Suppressor macrophage treated with lipopolysaccharide for 4 hours (primary cell): ENCODE results near the gene UGT1A5.

Experiments
- DNase-seq: peaks from one replicate; pipeline ENCODE4 v3.0.0-alpha.2; 2020

Gene UGT1A5

GRCh38 chr2:233791151-233791882 is 78.6 kb downstream of the UGT1A5 start:
- DNase-seq = no peak

GRCh38 chr2:233791883-233792329 is 79.2 kb downstream of the UGT1A5 start:
- no peak for DNase-seq

- DNase-seq = no peak
Measured at GRCh38 chr2:233792720-233793119, 80.0 kb downstream of the UGT1A5 start.

- DNase-seq = no peak
Measured at GRCh38 chr2:233793465-233794127, 80.9 kb downstream of the UGT1A5 start.

- no peak for DNase-seq
Measured at GRCh38 chr2:233794128-233794658, 81.5 kb downstream of the UGT1A5 start.

- no peak for DNase-seq
Measured at GRCh38 chr2:233795735-233796171, 83.0 kb downstream of the UGT1A5 start.

- DNase-seq = no peak
Measured at GRCh38 chr2:233796254-233796653, 83.5 kb downstream of the UGT1A5 start.

- DNase-seq = no peak
Measured at GRCh38 chr2:233798335-233799086, 85.8 kb downstream of the UGT1A5 start.

GRCh38 chr2:233799087-233799665 is 86.5 kb downstream of the UGT1A5 start:
- DNase-seq = no peak

GRCh38 chr2:233799716-233800115 is 87.0 kb downstream of the UGT1A5 start:
- DNase-seq = no peak

- no peak for DNase-seq
Measured at GRCh38 chr2:233800208-233800607, 87.5 kb downstream of the UGT1A5 start.

GRCh38 chr2:233801357-233802131 is 88.8 kb downstream of the UGT1A5 start:
- DNase-seq = no peak

- DNase-seq = no peak
Measured at GRCh38 chr2:233802132-233802815, 89.6 kb downstream of the UGT1A5 start.

GRCh38 chr2:233803292-233803911 is 90.7 kb downstream of the UGT1A5 start:
- DNase-seq = no peak

GRCh38 chr2:233803994-233804393 is 91.3 kb downstream of the UGT1A5 start:
- DNase-seq = no peak

- no peak for DNase-seq
Measured at GRCh38 chr2:233807215-233807865, 94.6 kb downstream of the UGT1A5 start.

- no peak for DNase-seq
Measured at GRCh38 chr2:233807966-233808935, 95.5 kb downstream of the UGT1A5 start.

GRCh38 chr2:233810385-233810784 is 97.7 kb downstream of the UGT1A5 start:
- no peak for DNase-seq

GRCh38 chr2:233811087-233811486 is 98.4 kb downstream of the UGT1A5 start:
- no peak for DNase-seq
